ENCODE data around the gene OR52W1. TPM values are rescaled to one million over a fixed set of nuclear protein-coding genes. Genes with fewer than 3 reads are reported as not detected.

Gene OR52W1
- total RNA-seq, 4 donors from 2014 or later: not detected

DNA sequence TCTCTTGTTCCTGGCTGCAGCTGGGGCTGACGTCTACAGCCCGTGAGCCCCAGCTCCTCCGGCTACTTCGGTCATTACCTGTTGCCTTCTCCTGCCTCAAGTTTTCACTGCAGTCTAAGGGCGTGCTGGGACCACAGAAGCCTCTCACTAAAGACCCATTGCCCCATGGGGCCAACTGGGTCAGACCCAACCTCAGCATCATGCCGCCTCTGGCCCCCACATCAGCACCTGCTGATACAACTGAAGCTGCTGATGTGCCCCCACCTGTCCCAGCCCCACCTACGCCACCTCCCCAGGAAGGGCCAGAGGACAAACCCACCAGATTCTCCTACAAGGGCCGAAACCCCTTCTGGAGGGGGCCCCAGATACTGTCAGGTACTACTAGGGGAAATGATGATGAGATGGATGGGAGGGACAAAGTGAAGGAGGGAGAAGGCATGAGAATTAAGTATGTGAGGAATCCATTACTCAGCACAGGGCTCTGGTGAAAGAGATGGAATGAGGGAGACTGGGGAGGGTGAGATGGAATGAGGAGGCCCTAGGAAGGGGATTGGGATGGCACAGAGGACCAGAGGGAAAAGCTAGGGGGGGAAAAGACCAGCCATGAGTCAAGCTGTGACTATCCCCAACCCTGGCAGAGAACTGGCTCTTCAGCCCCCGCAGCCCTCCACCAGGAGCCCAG lies 11.4 kb downstream of the OR52W1 start:
- H3K27ac ChIP-seq: no peak overlapping the region
- TF ChIP-seq, protein P1, sequence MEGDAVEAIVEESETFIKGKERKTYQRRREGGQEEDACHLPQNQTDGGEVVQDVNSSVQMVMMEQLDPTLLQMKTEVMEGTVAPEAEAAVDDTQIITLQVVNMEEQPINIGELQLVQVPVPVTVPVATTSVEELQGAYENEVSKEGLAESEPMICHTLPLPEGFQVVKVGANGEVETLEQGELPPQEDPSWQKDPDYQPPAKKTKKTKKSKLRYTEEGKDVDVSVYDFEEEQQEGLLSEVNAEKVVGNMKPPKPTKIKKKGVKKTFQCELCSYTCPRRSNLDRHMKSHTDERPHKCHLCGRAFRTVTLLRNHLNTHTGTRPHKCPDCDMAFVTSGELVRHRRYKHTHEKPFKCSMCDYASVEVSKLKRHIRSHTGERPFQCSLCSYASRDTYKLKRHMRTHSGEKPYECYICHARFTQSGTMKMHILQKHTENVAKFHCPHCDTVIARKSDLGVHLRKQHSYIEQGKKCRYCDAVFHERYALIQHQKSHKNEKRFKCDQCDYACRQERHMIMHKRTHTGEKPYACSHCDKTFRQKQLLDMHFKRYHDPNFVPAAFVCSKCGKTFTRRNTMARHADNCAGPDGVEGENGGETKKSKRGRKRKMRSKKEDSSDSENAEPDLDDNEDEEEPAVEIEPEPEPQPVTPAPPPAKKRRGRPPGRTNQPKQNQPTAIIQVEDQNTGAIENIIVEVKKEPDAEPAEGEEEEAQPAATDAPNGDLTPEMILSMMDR (IDR thresholded peaks at IDR 0.05): no peak
- no peak for TF ChIP-seq EP300 (IDR thresholded peaks at IDR 0.05)
- no peak for TF ChIP-seq POLR2AphosphoS5 (IDR thresholded peaks at IDR 0.05)
- no peak for TF ChIP-seq POLR2A (IDR thresholded peaks at IDR 0.05)
- H3K36me3 ChIP-seq: peaks cover 0 to 99% of the 10 kb centered on the region in 2 donors
- 96 to 100% methylated on average over 2 to 7 of the region's 9 CpGs for WGBS, 2 donors (ENCODE audit: low coverage in 1 of 2)
- peak; percentile 10 for ATAC-seq
- H3K9me3 ChIP-seq: no peaks in the 10 kb centered on the region
- H3K27me3 ChIP-seq: no peaks in the 10 kb centered on the region
- H3K4me1 ChIP-seq: no peaks in the 10 kb centered on the region
- H3K4me3 ChIP-seq: no peak overlapping the region

DNA sequence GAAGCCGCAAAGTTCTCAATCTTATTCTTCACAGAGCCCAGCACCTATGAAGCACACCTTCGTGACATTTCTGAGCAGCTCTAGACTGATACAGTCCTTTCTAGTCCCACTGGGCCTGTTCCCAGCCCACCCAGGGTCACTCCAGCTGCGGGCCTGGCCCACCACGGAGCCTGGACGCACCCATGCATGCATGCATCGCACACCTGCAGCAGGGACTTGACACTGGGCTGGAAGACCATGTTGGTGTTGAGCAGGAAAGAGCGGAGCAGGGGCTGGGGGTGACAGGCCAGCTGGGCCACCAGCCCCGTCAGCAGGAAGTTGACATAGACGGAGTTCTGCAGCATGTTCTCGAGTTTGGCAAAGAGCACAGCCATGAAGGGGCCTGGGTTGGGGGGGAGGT lies 15.5 kb downstream of the OR52W1 start:
- Histone ChIP-seq H3K27me3 (no peaks in the 10 kb centered on the region), H3K4me1 (peaks cover 0 to 2% (median 0%) of the 10 kb centered on the region in 3 donors), H3K9me3 (no peaks in the 10 kb centered on the region), H3K36me3 (peaks cover 0 to 99% of the 10 kb centered on the region in 2 donors), H3K27ac (no peak overlapping the region), H3K4me3 (no peak overlapping the region)
- TF ChIP-seq, protein P1 (IDR thresholded peaks at IDR 0.05): no peak
- TF ChIP-seq POLR2A (IDR thresholded peaks at IDR 0.05): no peak
- no peak for TF ChIP-seq EP300 (IDR thresholded peaks at IDR 0.05)
- TF ChIP-seq POLR2AphosphoS5 (IDR thresholded peaks at IDR 0.05): no peak
- no peak for ATAC-seq
- WGBS, 2 donors (ENCODE audit: low coverage in 1 of 2): no CpG with 5 or more reads among the region's 10 CpGs

DNA sequence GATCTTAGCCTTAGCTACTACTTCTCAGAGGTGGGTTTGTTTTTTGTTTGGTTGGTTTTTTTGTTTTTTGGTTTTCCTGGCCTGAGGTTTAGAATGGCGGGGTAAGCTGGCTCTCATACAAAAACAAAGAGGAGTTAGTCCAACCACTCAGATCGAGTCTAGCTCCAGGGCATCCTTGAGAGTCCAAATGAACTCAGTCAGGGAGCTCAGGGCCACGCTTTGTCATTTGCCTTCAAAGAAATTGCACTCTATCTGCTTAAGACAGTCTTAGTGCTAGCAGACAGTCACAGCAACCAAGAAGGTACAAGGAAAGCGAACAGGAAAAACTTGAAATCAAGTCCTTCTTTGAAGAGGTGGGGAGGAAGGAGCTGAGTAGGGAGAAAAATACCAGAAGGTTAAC lies 17.5 kb downstream of the OR52W1 start:
- no peak for ATAC-seq
- H3K27ac ChIP-seq: no peak overlapping the region
- no peaks in the 10 kb centered on the region for H3K27me3 ChIP-seq
- H3K4me3 ChIP-seq: no peak overlapping the region
- H3K9me3 ChIP-seq: no peaks in the 10 kb centered on the region
- WGBS, 2 donors (ENCODE audit: low coverage in 1 of 2): 80 to 87% methylated on average over 1 to 4 of the region's 4 CpGs
- H3K36me3 ChIP-seq: peaks cover 0 to 99% of the 10 kb centered on the region in 2 donors
- peaks cover 0 to 5% (median 0%) of the 10 kb centered on the region in 3 donors for H3K4me1 ChIP-seq
- TF ChIP-seq POLR2A (IDR thresholded peaks at IDR 0.05) (no peak), POLR2AphosphoS5 (IDR thresholded peaks at IDR 0.05) (no peak), EP300 (IDR thresholded peaks at IDR 0.05) (no peak)
- TF ChIP-seq, protein P1 (IDR thresholded peaks at IDR 0.05): no peak

DNA sequence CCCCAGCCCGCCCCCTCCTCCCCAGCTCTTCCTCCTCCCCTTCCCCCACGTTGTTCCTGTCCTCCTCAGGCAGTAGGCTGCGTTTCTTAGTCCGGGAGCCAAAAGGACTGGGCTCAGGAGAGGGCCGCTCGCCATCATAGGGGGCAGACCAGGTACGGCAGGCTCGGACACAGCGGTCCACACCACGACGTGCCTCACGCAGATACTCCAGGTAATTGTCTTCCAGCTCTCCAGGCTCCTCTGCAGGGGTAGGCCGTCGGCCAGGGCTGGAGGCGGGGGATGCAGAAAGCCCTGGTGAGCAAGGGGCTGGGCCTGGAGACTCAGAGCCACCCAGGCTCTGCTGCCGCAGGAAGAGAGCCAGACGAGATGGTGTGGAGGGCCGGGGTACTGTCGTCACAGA lies 18.7 kb downstream of the OR52W1 start:
- Histone ChIP-seq H3K9me3 (no peaks in the 10 kb centered on the region), H3K27me3 (no peaks in the 10 kb centered on the region), H3K36me3 (peaks cover 3 to 99% of the 10 kb centered on the region in 2 donors), H3K4me3 (no peak overlapping the region), H3K27ac (no peak overlapping the region), H3K4me1 (peaks cover 0 to 5% (median 0%) of the 10 kb centered on the region in 3 donors)
- TF ChIP-seq, protein P1 (IDR thresholded peaks at IDR 0.05): no peak
- TF ChIP-seq POLR2A (IDR thresholded peaks at IDR 0.05) (no peak), EP300 (IDR thresholded peaks at IDR 0.05) (no peak), POLR2AphosphoS5 (IDR thresholded peaks at IDR 0.05) (no peak)
- 94% methylated on average over 4 of the region's 19 CpGs; no CpG with 5 or more reads in 1 of the 2 donors for whole genome bisulfite sequencing, 2 donors (ENCODE audit: low coverage in 1 of 2)
- ATAC-seq: no peak

DNA sequence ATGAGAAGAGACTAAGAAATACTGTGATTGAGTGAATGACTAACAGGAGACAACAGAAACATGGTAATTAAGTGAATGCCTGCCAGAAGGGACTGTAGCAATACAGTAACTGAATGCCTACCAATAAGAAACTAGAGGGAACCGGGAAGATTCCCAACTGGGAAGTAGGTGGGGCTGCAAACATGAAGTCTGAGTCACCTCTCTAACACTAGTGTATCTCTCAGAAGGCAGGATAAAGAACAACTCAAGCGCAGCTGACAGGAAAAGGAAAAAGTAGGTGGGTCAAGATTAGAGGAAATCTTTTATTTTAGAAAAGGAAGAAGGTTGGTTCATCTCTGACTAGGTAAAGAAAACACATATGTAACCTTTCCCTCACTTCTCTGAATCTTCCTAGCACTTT lies 20.3 kb downstream of the OR52W1 start:
- 23 to 51% methylated on average over 2 of the region's 2 CpGs for WGBS, 2 donors (ENCODE audit: low coverage in 1 of 2)
- Histone ChIP-seq H3K4me1 (peaks cover 0 to 5% (median 0%) of the 10 kb centered on the region in 3 donors), H3K27ac (peak overlapping the region in 1 of 4 donors; percentile 19), H3K36me3 (peaks cover 3 to 100% of the 10 kb centered on the region in 2 donors), H3K27me3 (no peaks in the 10 kb centered on the region), H3K4me3 (no peak overlapping the region), H3K9me3 (no peaks in the 10 kb centered on the region)
- peak; percentile 88 for ATAC-seq
- no peak for TF ChIP-seq POLR2AphosphoS5 (IDR thresholded peaks at IDR 0.05)
- no peak for TF ChIP-seq EP300 (IDR thresholded peaks at IDR 0.05)
- TF ChIP-seq, protein P1 (IDR thresholded peaks at IDR 0.05): no peak
- TF ChIP-seq POLR2A (IDR thresholded peaks at IDR 0.05): no peak
